HG03378 (cell line): Measurements from ENCODE around the gene ARHGAP22.

Experiments used
- ATAC-seq: cut with Tn5 transposase; IDR thresholded peaks from one replicate; pipeline ENCODE4 v1.9.1; 2021; ENCODE audit warnings: mild to moderate bottlenecking, moderate library complexity; ENCODE audit not compliant: unreplicated experiment

ARHGAP22 gene

DNA sequence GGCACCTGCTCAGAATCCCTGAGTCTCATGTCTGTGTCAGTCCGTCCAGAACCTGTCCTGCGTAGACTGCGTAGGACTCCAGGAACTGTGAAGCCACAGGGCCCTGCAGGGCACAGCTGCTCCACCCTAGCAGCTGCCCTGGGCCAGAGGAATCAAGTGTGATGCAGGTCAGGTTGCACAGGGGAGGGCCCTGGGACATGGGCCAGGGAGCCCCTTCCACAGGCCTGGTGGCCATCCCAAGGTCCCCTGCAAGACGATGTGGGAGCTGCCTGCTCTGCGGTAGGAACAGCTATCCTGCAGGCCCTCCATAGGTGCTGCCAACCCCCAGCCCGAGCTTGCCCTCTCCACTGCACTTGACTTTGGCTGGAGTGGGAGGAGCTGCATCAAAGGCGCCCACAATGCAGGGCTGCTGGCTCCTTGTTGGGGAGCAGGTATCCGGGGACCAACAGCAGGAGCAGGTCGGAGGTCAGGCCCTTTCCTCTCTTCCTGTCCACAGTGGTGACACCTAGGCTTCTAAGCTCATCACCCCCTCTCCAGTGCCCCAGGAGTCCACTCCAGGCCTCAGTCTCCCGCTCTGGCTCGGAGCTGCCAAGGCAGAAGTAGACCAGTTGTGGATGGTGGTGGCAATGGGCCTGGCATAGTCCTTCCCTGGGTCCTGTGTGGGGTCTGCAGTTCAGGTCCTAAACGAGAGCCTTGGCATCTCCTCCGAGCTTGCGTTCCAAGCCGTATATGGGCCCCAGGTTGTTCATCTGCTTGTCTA lies 149.3 kb downstream of the ARHGAP22 start:
- no peak for ATAC-seq

DNA sequence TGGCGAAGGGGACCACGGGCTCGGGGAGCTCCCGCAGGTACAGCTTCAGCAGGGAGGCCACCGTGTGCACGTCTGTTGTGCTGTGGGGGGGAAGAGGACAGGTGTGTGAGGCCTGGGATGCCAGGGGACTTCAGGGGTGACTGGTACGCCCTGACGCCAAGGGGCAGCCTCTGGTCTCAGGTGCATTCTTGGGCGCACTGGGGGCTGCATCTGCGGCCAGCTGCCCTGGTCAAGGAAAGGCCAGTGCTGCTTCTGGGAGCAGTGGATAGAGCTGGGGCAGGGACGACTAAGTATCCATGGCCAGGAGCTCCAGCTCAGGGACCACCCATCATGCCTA lies 149.8 kb downstream of the ARHGAP22 start:
- ATAC-seq: no peak

DNA sequence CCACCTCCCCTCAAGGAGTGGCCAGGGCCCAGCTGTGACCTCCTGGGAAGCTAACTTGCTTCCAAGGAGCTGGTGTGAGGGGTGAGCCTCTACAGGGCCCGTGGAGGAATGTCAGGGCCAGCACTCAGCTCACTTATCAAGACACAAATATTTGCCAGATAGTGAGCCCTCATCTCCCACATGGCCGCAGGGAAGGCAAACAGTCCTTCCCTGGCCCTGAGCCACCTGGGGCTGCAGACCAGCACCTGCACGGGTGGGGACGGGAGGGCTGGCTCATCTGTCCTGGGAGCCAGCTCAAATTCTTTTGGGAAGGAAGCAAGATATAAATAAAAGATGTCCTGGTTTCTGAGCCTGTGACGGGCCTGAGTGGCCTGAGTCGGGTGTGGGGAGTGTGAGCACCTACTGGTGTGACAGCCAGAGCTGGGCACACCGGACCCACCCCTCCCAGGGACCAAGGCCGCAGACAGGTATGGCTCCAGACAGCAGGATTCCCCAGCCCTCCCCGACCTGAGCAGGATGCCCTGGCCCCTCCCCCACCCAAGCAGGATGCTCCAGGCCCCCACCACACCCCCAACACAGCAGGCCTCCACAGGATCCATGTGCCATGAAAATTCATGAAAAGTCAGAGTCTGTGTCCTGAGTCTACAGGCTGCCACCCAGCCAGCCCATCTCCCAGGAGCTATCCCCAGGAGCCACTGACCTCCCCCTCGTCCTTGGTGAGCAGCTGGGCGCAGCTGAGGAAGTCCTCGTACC lies 150.4 kb downstream of the ARHGAP22 start:
- ATAC-seq: no peak

DNA sequence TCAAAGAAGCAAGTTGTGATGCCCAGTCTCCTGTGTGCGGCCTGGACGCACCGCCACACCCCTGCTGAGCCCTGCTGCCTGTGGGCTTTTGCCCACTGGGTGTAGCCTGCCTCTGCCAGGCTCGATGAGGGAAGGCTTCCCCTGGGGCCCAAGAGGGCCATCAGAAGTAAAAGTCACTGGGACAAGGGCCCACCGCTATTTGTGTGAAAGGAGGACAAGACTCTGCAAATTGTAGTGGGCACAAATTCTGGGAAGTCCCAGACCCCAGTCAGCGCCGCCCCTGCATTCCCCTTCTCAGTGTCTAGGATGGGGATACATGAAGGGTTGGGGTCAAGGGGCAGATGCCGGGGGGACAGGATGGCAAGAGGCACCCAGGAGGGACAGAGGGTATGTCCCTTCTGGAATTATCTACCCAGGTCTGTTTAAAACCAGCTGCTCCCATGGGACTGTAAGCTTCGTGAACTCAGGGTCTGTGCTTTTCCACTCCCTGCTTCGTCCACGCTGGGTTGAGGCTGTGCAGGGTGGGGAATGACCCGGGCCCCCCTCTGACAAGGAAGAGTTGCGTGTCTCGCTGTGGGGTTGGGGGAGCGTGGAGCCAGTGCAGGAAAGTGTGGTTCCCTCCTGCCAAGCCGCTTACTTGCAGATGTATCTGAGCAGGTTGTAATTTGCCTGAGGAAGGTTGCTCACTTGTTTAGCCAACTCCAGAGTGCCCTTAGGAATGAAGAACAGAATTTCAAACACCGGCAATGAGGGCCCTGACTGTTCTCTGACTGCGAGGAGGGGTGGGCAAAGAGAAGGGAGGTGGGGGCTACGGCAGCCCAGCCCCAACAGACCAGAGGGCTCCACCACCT lies 151.2 kb downstream of the ARHGAP22 start:
- no peak for ATAC-seq

DNA sequence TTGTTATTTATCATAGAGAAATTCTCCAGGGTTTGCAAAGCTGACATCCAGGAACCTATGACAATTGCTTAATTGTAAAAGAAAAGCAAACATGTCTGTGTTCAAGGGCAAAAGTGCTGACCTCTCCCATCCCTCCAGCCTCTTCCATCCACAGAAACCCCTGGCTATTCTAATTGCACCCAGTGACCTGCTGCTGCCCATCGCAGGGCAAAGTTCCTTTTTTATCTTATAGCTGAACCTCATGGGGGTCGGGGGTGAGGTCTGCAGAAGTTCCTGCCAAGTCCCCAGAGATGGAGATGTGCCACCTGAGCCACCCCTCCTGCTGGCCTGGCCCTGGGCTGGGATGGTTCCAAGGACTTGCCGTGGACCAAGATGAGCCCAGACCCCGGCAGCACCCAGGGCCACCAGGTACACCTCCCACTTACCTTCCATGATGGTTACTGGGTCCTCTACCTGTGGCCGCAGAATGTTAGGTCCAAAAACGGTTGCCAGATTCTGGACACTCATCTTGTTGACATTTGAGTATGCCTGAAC lies 151.9 kb downstream of the ARHGAP22 start:
- ATAC-seq: no peak

DNA sequence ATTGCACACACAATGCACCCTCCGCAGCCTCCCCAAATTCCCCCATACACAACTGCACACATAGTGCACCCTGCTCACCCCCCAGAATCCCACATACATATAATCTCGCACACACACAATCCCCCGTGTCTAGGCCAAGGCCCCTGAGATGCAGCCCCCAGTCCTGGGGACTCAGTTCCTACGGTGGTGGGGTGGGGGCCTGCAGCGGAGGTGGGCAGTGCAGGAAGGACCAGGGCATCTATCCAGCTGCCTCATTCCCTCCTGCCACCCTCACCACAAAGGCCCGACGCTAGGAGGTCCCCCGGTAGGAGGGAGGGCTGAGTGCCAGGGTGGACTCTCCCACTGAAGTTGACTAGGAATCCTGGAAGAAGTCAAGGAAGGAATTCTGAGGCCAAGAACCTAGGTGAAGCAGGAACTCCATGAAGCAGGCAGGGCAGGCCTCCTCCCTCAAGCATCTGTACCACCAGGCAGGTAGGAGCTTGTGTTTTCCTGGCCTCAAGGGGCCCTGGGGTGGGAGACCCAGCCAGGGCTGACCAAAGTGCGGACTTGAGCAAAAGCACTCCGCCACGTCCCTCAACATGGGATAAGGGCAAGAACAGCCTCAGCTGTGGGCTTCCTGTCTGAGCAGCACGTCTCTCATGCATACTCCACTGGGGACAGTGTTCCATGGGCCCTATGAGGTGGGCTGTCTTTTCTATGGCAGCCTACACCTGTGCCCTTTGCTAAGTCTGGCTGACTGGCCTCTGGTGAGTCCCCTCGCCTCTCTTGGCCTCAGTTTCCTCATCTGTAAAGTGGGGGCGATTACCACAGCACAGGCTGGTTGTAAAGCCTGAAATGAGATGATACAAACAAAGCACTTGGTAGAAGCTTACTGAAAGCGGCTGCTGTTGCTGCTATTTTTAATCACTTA lies 152.6 kb downstream of the ARHGAP22 start:
- ATAC-seq: no peak

DNA sequence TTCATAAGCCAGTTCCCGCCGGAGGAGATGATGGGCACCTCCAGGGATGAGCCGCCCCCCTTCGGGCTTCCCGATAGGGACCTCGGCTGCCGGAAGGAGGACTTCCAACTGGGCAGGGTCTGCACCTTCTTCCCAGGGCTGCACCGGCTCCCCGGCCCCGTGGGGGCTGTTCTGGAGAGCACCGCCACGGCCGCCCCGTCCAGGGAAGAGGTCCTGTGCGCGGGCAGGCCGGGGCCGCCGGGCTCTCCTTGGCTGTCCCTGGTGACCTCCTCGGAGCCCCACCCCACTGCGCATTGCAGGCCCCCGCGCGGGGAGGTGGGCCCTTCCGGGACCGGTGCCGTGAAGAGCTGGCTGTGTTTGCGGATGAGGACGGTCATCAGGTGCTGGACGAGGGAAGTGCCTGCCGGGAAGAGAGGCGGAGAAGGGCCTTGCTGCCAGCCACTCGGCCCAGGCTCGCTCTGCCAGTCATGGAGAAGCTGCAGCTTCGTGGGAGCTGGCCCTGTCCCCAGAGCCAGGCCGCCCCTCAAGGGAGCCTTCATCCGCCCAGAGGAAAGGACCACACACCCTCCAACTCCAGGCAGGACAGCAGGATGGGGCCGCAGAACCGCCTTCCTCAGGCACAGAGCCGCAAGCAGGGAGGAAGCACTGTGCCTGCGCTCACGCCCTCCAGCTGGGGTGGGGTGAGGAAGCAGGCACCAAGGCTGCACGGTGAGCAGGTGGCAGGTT lies 154.0 kb downstream of the ARHGAP22 start:
- no peak for ATAC-seq

DNA sequence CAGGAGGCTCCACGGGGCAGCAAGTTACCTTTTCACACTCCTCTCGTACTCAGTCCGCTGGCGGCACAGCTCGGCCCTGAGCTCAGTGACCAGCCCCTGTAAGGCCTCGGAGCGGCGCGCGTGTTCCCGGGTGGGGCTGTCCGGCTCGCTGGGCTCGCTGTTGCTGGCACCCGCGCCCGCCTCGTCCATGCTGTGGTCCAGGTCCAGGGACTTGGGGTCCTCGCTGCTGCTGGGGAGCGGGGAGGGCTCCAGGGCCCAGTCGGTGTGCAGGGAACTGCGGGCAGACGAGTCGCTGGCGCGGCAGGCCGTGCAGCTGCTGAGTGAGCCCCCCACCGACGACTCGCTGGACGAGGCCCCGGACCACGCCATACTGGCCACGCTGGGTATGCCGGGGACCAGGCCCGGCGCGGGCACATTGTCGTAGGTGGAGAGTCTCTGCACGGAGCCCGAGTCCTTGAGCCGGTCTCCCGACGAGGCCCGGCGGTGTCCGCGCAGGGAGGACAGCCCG lies 154.6 kb downstream of the ARHGAP22 start:
- no peak for ATAC-seq

DNA sequence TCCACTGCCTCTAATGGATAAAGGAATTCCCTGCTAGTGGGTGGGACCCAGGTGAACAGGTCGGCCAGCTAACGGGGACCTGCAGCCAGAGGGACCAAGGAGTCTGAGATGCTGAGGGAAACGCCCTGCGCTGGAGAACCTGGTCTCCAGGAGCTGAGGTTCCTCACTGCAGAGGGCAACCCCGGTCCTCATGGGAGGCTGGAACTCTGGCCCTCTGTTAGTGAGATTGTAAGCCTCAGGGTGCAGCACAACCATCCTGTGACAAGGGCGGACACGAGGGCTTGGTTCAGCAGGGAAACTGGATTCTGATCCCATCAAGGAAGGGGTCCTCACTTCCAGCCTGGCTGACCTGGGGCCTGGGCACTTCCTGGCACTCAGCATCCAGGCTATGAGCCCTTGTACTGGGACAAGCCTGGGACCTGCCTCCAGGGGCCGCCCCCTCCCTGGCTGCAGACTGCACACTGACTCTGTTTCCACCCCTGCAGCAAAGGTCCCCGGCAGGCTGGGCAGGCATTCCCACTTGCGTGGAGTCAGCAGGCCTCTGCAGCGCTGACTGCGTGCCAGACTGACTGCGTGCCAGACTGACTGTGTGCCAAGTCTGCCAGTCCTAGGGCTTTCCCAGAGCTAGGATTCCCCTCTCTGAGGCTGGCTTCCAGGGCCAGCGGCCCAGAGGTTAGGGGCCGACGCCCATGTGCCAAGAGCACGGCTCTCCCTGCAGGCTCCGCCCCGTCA lies 155.2 kb downstream of the ARHGAP22 start:
- ATAC-seq: no peak

DNA sequence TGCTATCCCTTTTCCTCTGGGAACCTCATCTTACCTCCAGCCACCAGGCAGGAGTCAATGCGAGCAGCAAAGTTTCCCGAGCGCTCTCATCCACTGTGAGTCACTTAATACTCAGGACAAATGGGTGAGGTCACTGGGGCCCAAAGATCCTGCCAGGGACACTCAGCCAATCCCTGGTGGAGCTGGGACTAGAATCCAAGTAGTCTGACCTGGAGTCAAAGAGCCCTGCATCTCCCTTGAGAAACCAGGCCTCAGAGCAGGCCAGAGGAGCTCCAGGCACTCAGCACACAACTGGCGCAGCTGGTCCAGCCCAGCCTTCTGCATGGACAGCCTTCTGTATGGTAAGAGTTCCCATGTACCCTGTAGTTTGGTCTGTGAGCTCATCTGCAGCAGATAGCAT lies 156.1 kb downstream of the ARHGAP22 start:
- no peak for ATAC-seq

DNA sequence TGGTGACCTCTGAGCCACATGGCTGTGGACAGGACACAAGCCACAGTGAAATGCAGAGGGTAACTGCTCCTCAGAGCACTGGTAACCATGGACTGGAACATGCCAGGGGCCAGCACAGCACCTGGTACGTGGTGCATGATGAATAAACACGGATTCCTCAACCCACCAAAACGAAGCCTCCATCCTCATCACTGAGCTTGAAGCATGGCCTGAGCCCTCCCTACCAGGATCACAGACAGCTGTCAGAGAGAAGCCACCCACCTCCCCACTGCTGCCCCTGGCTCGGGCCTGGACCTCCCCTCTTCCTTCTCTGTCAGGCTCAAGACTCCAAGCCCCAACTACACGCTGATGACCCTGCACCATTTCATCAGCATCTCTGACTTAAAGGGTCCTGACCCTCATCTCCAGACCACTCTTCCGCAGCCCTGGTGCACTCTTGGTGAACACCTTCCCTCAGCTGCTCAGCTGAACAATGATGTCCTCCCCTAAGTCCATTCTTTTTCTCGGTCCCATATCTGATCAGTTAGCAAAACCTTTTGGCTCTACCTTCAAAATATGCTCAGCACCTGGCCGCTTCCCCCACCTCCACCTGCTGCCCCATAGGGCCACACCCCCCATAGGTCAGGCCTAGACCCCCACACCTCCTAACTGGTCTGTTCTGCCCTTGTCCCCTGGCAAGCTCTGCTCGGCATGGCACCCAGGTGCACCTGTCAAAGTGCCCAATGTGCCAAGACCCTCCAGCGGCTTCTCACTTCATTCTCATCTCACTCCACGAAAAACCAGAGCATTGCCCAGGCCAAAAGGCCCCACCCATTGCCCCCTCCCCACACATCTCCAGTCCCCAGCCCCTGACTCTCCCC lies 157.3 kb downstream of the ARHGAP22 start:
- ATAC-seq: no peak

DNA sequence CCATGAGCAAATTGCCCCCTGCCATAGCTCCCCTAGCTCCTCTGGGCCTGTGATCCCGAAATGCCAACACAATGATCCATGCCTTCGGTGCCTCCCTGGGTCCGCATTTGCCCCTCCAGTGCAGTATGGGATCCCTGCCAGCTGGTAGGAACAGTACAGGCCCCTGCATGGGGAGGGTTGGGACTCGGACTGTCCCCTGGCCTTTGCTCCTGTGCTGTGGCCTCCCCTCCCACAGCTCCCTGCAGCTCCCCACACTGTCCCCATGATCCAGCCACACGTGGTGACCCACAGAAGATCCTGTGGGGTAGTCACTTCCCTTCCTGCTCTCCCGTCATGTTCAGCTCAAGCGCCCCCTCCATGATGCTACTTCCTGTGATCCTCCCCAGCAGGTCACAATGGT lies 158.1 kb downstream of the ARHGAP22 start:
- no peak for ATAC-seq

DNA sequence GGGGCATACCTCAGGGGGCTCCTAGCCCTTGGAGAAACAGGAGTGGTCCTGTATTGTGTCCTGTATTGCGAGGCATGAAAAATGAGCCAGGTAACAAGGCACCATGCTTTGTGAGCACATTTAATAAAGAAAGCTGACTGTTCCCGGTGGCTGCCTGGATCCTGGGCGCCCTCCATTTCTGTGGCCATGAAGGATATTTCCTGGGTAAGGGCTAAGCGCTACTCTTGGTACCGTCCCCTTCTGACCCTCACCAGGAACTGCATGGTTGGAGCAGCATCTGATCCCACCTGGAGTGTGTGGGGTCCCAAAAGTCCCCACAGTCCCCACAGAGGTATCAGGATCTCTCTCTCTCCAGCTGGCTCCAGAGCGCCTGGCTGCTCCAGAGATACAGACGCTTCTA lies 158.9 kb downstream of the ARHGAP22 start:
- no peak for ATAC-seq

DNA sequence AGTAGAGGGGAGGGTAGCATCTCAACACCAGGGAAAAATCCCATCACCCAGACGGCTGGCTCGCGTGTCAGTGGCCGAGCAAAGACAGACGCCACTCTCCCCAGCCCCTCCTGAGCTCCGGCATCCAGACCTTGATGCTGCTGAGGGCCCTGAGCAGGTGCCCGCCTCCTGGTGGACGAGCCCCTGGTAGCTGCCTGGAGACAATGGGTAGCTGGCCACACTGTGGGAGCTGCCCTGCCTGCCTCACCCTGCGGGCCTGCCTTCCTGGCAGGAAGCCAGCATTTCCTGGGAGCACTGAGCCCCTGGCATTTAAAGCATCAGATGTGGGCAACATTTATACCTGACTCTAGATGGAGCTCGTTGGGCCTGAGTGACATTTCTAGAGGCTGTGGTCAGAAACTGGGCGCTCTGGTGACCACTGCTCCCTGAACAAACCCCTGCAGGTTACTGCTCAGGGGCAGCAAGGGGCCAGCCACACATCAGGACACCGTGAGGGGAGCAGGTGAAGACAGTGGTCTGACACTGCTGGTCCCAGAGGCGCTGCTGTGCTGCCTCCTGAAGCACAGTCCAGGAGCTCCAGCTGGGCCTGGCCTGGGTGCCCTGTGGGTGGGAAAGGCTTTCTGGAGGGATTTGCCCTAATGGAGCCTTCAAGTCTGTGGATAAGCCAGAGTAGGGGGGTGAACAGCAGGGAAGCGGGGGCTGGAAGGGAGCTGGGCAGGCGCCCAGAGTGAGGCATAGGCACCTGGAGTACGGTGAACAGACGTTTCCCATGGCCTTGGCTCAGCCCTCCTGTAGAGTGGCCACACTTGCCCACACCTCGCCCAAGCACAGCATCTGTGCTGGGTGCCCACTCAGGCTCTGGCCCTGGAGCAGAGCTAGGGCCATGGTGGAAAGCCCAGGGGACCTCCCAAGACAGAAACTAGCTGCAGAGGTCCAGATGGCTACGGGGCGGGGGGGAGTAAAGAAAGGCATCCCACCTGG lies 159.7 kb downstream of the ARHGAP22 start:
- ATAC-seq: no peak

DNA sequence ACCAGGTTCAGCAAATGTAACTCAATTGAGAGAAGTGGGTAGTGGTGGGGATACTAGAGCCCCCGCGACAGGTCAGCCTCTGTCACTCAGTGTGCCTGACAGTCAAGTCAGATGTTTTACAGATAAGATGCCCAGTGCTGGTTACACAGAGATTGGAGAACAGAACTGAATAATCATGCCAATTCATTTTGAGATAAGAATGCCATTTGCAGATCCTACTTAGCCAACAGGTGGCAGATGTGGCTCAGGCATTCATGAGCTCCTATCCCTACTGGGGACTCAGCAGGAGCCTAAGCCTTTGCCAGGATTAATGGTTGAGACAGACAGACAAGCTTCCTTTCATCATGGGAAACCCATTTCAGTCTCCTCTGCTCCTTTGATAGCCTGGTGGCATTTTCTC lies 160.6 kb downstream of the ARHGAP22 start:
- no peak for ATAC-seq

DNA sequence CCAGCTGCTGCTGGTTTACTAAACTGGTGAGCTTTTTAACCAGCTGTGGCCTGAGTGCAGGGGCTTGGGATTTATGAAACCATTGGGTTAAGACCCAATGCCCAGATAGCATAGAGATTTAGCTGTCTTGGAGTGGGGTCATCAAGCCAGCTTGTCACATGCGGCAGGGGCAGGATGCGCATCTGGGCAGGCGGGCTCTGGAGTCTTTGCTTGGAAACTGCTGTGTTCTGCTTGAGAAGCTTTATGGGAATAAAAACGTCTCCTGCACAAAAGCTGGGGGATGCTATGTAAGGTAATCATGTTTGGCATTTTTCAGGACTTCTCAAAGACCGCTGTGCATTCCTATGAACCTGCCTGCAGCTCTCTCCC lies 162.1 kb downstream of the ARHGAP22 start:
- no peak for ATAC-seq
